ENCODE results near the gene SLC25A1. TPM values are rescaled to one million over a fixed set of nuclear protein-coding genes. Genes with fewer than 3 reads are reported as not detected.

Gene SLC25A1
- total and polyA plus RNA-seq, 2 experiments from 2014 or later = 141 to 242 TPM

- Mint-ChIP-seq H3K27me3 (ENCODE audit: insufficient read depth, low read depth, poor library complexity) (peaks cover 4% of the 10 kb centered on the region), H3K9me3 (peaks cover under 1% of the 10 kb centered on the region; the same call in 1 of the 3 replicates), H3K36me3 (ENCODE audit: low read depth) (peaks cover 12% of the 10 kb centered on the region; the same call in 2 of the 3 replicates), H3K27ac (no peak overlapping the region), H3K4me1 (peaks cover 12% of the 10 kb centered on the region), H3K4me3 (no peak overlapping the region)
- TF ChIP-seq JUNB (IDR thresholded peaks at IDR 0.05; ENCODE audit: unreplicated experiment) = no peak
- TF ChIP-seq, protein P1, sequence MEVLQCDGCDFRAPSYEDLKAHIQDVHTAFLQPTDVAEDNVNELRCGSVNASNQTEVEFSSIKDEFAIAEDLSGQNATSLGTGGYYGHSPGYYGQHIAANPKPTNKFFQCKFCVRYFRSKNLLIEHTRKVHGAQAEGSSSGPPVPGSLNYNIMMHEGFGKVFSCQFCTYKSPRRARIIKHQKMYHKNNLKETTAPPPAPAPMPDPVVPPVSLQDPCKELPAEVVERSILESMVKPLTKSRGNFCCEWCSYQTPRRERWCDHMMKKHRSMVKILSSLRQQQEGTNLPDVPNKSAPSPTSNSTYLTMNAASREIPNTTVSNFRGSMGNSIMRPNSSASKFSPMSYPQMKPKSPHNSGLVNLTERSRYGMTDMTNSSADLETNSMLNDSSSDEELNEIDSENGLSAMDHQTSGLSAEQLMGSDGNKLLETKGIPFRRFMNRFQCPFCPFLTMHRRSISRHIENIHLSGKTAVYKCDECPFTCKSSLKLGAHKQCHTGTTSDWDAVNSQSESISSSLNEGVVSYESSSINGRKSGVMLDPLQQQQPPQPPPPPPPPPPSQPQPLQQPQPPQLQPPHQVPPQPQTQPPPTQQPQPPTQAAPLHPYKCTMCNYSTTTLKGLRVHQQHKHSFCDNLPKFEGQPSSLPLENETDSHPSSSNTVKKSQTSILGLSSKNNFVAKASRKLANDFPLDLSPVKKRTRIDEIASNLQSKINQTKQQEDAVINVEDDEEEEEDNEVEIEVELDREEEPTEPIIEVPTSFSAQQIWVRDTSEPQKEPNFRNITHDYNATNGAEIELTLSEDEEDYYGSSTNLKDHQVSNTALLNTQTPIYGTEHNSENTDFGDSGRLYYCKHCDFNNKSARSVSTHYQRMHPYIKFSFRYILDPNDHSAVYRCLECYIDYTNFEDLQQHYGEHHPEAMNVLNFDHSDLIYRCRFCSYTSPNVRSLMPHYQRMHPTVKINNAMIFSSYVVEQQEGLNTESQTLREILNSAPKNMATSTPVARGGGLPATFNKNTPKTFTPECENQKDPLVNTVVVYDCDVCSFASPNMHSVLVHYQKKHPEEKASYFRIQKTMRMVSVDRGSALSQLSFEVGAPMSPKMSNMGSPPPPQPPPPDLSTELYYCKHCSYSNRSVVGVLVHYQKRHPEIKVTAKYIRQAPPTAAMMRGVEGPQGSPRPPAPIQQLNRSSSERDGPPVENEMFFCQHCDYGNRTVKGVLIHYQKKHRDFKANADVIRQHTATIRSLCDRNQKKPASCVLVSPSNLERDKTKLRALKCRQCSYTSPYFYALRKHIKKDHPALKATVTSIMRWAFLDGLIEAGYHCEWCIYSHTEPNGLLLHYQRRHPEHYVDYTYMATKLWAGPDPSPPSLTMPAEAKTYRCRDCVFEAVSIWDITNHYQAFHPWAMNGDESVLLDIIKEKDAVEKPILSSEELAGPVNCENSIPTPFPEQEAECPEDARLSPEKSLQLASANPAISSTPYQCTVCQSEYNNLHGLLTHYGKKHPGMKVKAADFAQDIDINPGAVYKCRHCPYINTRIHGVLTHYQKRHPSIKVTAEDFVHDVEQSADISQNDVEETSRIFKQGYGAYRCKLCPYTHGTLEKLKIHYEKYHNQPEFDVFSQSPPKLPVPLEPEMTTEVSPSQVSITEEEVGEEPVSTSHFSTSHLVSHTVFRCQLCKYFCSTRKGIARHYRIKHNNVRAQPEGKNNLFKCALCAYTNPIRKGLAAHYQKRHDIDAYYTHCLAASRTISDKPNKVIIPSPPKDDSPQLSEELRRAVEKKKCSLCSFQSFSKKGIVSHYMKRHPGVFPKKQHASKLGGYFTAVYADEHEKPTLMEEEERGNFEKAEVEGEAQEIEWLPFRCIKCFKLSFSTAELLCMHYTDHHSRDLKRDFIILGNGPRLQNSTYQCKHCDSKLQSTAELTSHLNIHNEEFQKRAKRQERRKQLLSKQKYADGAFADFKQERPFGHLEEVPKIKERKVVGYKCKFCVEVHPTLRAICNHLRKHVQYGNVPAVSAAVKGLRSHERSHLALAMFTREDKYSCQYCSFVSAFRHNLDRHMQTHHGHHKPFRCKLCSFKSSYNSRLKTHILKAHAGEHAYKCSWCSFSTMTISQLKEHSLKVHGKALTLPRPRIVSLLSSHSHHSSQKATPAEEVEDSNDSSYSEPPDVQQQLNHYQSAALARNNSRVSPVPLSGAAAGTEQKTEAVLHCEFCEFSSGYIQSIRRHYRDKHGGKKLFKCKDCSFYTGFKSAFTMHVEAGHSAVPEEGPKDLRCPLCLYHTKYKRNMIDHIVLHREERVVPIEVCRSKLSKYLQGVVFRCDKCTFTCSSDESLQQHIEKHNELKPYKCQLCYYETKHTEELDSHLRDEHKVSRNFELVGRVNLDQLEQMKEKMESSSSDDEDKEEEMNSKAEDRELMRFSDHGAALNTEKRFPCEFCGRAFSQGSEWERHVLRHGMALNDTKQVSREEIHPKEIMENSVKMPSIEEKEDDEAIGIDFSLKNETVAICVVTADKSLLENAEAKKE (CRISPR knock-in tag; IDR thresholded peaks at IDR 0.05) = no peak
- no peak for TF ChIP-seq ZNF114 (CRISPR knock-in tag; IDR thresholded peaks at IDR 0.05)
- TF ChIP-seq NANOG (IDR thresholded peaks at IDR 0.05; ENCODE audit: borderline replicate concordance) = no peak
- TF ChIP-seq CTCF (conservative IDR thresholded peaks at IDR 0.05; ENCODE audit: low read depth in 2 of 2) = no peak
- TF ChIP-seq CREB1 (CRISPR knock-in tag; IDR thresholded peaks at IDR 0.05; ENCODE audit: low read depth) = no peak
- TF ChIP-seq EZH2 (IDR thresholded peaks at IDR 0.05; ENCODE audit: low read depth, unreplicated experiment) = no peak
- no peak for TF ChIP-seq EZH2phosphoT487 (IDR thresholded peaks at IDR 0.05; ENCODE audit: unreplicated experiment)
- no peak for TF ChIP-seq POLR2AphosphoS5 (IDR thresholded peaks at IDR 0.05; ENCODE audit: low read depth)
- TF ChIP-seq ZNF331 (CRISPR knock-in tag; IDR thresholded peaks at IDR 0.05; ENCODE audit: low read depth) = no peak
- no peak for TF ChIP-seq ETS1 (IDR thresholded peaks at IDR 0.05)
- TF ChIP-seq REST (IDR thresholded peaks at IDR 0.05; ENCODE audit: unreplicated experiment) = no peak
- TF ChIP-seq STAT1 (IDR thresholded peaks at IDR 0.05; ENCODE audit: unreplicated experiment) = no peak
- H2AFZ ChIP-seq = no peak overlapping the region
- no peak overlapping the region for H3K27ac ChIP-seq (ENCODE audit: low read depth)
- H3K79me2 ChIP-seq (replicated peaks; ENCODE audit: insufficient read depth) = no peaks in the 10 kb centered on the region
- H3K27me3 ChIP-seq (ENCODE audit: insufficient read depth) = no peaks in the 10 kb centered on the region
- H3K4me3 ChIP-seq = no peak overlapping the region
- DNase-seq (ENCODE audit: low spot score) (no peak), ATAC-seq (no peak)
- no peaks in the 10 kb centered on the region for H3F3A ChIP-seq (replicated peaks; ENCODE audit: low read depth)
- peaks cover 1% of the 10 kb centered on the region; the same call in 1 of the 2 replicates for H3K4me1 ChIP-seq (ENCODE audit: insufficient read depth)
- no peaks in the 10 kb centered on the region for H3K9me2 ChIP-seq (ENCODE audit: insufficient read depth)
- H3K4me2 ChIP-seq = no peak overlapping the region
- no peaks in the 10 kb centered on the region for H3K36me3 ChIP-seq (ENCODE audit: insufficient read depth)
- H4K20me1 ChIP-seq (replicated peaks; ENCODE audit: insufficient read depth) = 0 out of 2 replicates have a peak, but pooled peaks cover 3% of the 10 kb centered on the region
Measured at GRCh38 chr22:19207884-19208283, 29.3 kb upstream of the SLC25A1 start.

Measured in GM23338 (cell line).